Smooth muscle cell (in vitro differentiated cells): ENCODE measurements around the gene VSTM1. TPM values are rescaled to one million over a fixed set of nuclear protein-coding genes. Genes with fewer than 3 reads are reported as not detected.

Experiments
- DNase-seq: peaks from one replicate; lab custom pipeline; 2025; ENCODE audit not compliant: unreplicated experiment; lab: John Stamatoyannopoulos, UW
- H2AFZ ChIP-seq: fragments of 200-600 bp; sonication (generic); 2 replicates; pipeline ENCODE4 v1.6.0; 2016; ENCODE audit warnings: antibody characterized with exemption, low read depth, mild to moderate bottlenecking
- H3F3A ChIP-seq: fragments of 200-600 bp; sonication (generic); 2 replicates; pipeline ENCODE4 v1.6.0; 2017; ENCODE audit warnings: antibody characterized with exemption, low read depth
- H3K27ac ChIP-seq: fragments of 200-600 bp; sonication (generic); 2 replicates; pipeline ENCODE4 v1.5.1; 2016; ENCODE audit warnings: low read depth, mild to moderate bottlenecking
- H3K27me3 ChIP-seq: fragments of 200-600 bp; sonication (generic); 2 replicates; pipeline ENCODE4 v1.6.1; 2016; ENCODE audit warnings: low read depth, mild to moderate bottlenecking
- H3K36me3 ChIP-seq: fragments of 200-600 bp; sonication (generic); 2 replicates; pipeline ENCODE4 v1.5.1; 2016; ENCODE audit warnings: low read depth
- H3K4me1 ChIP-seq: fragments of 200-600 bp; sonication (generic); 2 replicates; pipeline ENCODE4 v1.5.1; 2016; ENCODE audit warnings: low read depth
- H3K4me2 ChIP-seq: fragments of 200-600 bp; sonication (generic); 2 replicates; pipeline ENCODE4 v1.6.0; 2016; ENCODE audit warnings: mild to moderate bottlenecking
- H3K4me3 ChIP-seq: fragments of 200-600 bp; sonication (generic); 2 replicates; pipeline ENCODE4 v1.5.1; 2016; ENCODE audit warnings: mild to moderate bottlenecking
- H3K79me2 ChIP-seq: fragments of 200-600 bp; sonication (generic); 2 replicates; pipeline ENCODE4 v1.6.0; 2016; ENCODE audit warnings: low read depth, mild to moderate bottlenecking
- H3K9ac ChIP-seq: fragments of 200-600 bp; sonication (generic); 2 replicates; pipeline ENCODE4 v1.6.0; 2016; ENCODE audit warnings: low read depth
- H3K9me3 ChIP-seq: fragments of 200-600 bp; sonication (generic); replicated peaks from 2 replicates; pipeline ENCODE4 v1.5.1; 2016; ENCODE audit warnings: low read depth
- H4K20me1 ChIP-seq: fragments of 200-600 bp; sonication (generic); 2 replicates; pipeline ENCODE4 v1.6.0; 2016; ENCODE audit warnings: low read depth
- WGBS: methylation state at CpG from one replicate; pipeline ENCODE4 v1.1.7; 2016; ENCODE audit warnings: low lambda C conversion rate; 5-methylcytosine and 5-hydroxymethylcytosine counted together
- polyA plus RNA-seq: library from polyadenylated mRNA; unstranded; fragments of >200 nt; fragmentation: Nextera tagmentation; extraction: Ambion mirVana; gene quantifications from 2 replicates; pipeline ENCODE4 v1.2.1, GENCODE V29; 2016
- total RNA-seq: library from RNA; depleted of rRNA; stranded (reverse); fragments of >200 nt; gene quantifications from 2 replicates; pipeline ENCODE4 v1.2.3, GENCODE V29; 2014
- TF ChIP-seq, protein P1 (sequence below): fragments of 200-600 bp; sonication (generic); IDR thresholded peaks from 2 replicates; pipeline ENCODE4 v1.5.1; 2017; ENCODE audit warnings: borderline replicate concordance, mild to moderate bottlenecking, antibody characterized with exemption; ENCODE audit not compliant: insufficient read depth, poor library complexity, severe bottlenecking

VSTM1 gene
- total and polyA plus RNA-seq, 2 experiments from 2014 or later, result not detected

DNA sequence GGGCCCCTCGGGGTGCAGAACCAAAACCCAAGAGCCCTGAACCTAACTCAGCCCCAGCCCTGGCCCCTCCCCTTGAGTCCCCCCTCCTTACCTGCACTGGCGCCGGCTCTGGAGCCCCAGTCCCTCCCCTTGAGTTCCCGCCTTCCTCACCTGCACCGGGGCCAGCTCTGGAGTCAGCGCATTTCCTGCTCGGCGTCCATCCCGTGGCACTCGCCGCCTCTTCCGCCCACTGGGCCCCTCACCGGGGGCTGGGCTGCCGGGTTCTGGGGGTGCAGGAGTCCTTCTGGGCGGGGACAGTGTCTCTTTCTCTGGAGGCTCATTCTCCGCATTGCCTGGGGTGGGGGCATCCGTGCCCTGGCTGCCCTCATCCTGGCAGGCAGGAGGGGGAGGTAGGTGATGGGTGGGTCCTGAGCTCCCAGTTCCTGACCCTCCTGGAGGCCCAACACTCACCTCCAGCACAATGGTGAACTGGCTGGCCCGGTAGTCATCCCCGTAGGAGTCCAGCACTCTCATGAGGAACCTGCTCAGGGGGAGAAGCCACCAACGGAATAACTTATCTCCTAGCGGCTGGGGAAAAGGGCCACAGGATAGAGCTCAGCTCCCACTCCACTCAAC lies 44.3 kb upstream of the VSTM1 start:
- no peak overlapping the region for H3K4me2 ChIP-seq
- H3F3A ChIP-seq, result no peaks in the 10 kb centered on the region
- TF ChIP-seq, protein P1, sequence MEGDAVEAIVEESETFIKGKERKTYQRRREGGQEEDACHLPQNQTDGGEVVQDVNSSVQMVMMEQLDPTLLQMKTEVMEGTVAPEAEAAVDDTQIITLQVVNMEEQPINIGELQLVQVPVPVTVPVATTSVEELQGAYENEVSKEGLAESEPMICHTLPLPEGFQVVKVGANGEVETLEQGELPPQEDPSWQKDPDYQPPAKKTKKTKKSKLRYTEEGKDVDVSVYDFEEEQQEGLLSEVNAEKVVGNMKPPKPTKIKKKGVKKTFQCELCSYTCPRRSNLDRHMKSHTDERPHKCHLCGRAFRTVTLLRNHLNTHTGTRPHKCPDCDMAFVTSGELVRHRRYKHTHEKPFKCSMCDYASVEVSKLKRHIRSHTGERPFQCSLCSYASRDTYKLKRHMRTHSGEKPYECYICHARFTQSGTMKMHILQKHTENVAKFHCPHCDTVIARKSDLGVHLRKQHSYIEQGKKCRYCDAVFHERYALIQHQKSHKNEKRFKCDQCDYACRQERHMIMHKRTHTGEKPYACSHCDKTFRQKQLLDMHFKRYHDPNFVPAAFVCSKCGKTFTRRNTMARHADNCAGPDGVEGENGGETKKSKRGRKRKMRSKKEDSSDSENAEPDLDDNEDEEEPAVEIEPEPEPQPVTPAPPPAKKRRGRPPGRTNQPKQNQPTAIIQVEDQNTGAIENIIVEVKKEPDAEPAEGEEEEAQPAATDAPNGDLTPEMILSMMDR, result no peak
- no peak overlapping the region for H3K4me3 ChIP-seq
- H4K20me1 ChIP-seq, result no peaks in the 10 kb centered on the region
- H2AFZ ChIP-seq, result no peak overlapping the region
- no peaks in the 10 kb centered on the region for H3K36me3 ChIP-seq
- no peak overlapping the region for H3K27ac ChIP-seq
- peaks cover 16% of the 10 kb centered on the region for H3K79me2 ChIP-seq
- no peak overlapping the region for H3K9ac ChIP-seq
- H3K4me1 ChIP-seq, result no peaks in the 10 kb centered on the region
- no peaks in the 10 kb centered on the region for H3K27me3 ChIP-seq
- H3K9me3 ChIP-seq, result no peaks in the 10 kb centered on the region
- 96% methylated on average over 19 of the region's 21 CpGs for WGBS
- DNase-seq, result no peak

DNA sequence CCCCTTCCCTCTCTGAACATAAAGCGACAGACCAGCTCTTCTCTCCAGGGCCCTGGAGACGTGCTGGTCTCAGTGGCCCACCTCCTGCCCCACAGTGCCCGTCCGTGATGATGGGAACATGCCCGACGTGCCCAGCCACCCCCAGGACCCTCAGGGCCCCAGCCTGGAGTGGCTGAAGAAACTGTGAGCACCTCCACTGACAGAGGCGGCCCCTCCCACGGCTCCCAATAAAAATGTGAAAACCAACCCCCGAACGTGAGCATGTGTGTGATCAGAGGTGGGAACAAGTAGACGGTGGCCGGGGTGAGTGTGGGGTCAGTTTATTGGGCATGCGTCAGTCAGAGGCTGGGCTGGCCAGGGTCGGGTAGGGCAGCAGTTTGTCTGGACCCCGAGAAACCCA lies 43.0 kb upstream of the VSTM1 start:
- TF ChIP-seq, protein P1, result no peak
- no peaks in the 10 kb centered on the region for H3F3A ChIP-seq
- no peaks in the 10 kb centered on the region for H4K20me1 ChIP-seq
- no peaks in the 10 kb centered on the region for H3K27me3 ChIP-seq
- H3K36me3 ChIP-seq, result no peaks in the 10 kb centered on the region
- no peak overlapping the region for H3K27ac ChIP-seq
- no peaks in the 10 kb centered on the region for H3K4me1 ChIP-seq
- H3K9ac ChIP-seq, result no peak overlapping the region
- H2AFZ ChIP-seq, result no peak overlapping the region
- H3K79me2 ChIP-seq, result peaks cover 19% of the 10 kb centered on the region
- WGBS, result 96% methylated on average over 15 of the region's 15 CpGs
- H3K9me3 ChIP-seq, result no peaks in the 10 kb centered on the region
- H3K4me3 ChIP-seq, result no peak overlapping the region
- DNase-seq, result no peak
- H3K4me2 ChIP-seq, result no peak overlapping the region

DNA sequence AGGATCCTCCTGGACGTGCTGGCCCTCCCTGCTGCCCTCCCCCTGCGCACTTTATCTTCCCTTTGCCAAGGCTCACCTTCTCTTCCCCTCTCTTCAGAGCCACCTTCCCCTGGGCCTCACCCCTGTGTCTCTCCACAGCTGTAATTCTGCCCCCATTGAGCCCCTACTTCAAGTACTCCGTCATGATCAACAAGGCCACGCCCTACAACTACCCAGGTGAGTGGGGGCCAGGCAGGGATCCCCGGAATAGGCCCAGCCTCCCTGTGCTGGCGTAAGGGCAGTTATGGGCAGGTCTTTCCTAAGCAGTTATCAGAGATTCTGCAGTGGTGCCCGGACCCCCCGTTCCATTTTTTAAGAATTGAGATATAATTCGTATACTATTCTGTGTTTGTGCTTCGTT lies 42.1 kb upstream of the VSTM1 start:
- Histone ChIP-seq H3F3A (no peaks in the 10 kb centered on the region), H3K4me3 (no peak overlapping the region), H3K4me2 (no peak overlapping the region), H3K9ac (no peak overlapping the region), H4K20me1 (no peaks in the 10 kb centered on the region), H3K79me2 (peaks cover 19% of the 10 kb centered on the region), H3K36me3 (no peaks in the 10 kb centered on the region), H3K4me1 (no peaks in the 10 kb centered on the region), H3K27ac (no peak overlapping the region), H3K9me3 (no peaks in the 10 kb centered on the region), H2AFZ (no peak overlapping the region), H3K27me3 (no peaks in the 10 kb centered on the region)
- 96% methylated on average over 10 of the region's 10 CpGs for WGBS
- no peak for DNase-seq
- TF ChIP-seq, protein P1, result no peak

DNA sequence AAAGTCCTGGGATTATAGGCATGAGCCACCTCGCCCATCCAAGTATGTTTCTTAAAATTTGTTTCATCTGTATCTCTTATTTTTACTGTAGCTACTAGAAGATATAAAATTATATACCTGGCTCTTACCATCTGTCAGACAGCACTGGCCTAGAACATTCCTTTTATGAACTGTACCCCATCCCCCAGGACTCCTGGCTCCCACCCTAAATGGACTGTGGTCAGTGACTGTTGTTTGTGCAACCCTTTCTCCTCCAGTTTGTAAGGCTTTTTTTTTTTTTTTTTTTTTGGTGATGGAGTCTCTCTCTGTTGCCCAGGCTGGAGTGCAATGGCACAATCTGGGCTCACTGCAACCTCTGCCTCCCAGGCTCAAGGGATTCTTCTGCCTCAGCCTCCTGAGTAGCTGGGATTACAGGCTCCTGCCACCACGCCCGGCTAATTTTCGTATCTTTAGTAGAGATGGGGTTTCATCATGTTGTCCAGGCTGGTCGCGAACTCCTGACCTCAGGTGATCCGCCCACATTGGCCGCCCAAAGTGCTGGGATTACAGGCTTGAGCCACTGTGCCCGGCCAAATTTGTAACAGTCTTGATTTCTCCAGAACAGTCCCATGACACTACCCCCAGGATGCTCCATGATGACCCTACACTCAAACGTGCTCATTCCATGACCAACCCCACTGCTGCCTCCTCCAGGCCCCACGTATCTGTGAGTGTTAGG lies 41.5 kb upstream of the VSTM1 start:
- no peak overlapping the region for H3K27ac ChIP-seq
- H3F3A ChIP-seq, result no peaks in the 10 kb centered on the region
- 97% methylated on average over 11 of the region's 11 CpGs for WGBS
- H3K4me3 ChIP-seq, result no peak overlapping the region
- H3K9ac ChIP-seq, result no peak overlapping the region
- H3K27me3 ChIP-seq, result no peaks in the 10 kb centered on the region
- H4K20me1 ChIP-seq, result no peaks in the 10 kb centered on the region
- H3K4me1 ChIP-seq, result no peaks in the 10 kb centered on the region
- no peak for DNase-seq
- H3K36me3 ChIP-seq, result no peaks in the 10 kb centered on the region
- no peak overlapping the region for H2AFZ ChIP-seq
- H3K9me3 ChIP-seq, result no peaks in the 10 kb centered on the region
- H3K4me2 ChIP-seq, result no peak overlapping the region
- TF ChIP-seq, protein P1, result no peak
- H3K79me2 ChIP-seq, result peaks cover 19% of the 10 kb centered on the region
